IMR-90 (cell line): ENCODE results near the gene STMN1. TPM values are rescaled to one million over a fixed set of nuclear protein-coding genes. Genes with fewer than 3 reads are reported as not detected.

Experiments used
- ATAC-seq: fragments of 200-7000 bp; cut with Tn5 transposase; 2 replicates; pipeline ENCODE4 v1.9.1; 2020; ENCODE audit warnings: low read depth, mild to moderate bottlenecking, moderate library complexity
- BruUV-seq: library from RNA; stranded (reverse); fragments of 400-500 nt; replicated peaks from 2 replicates; lab custom pipeline; 2021; lab: Mats Ljungman, UMichigan
- CTCF ChIA-PET: fragments of 300-600 bp; formaldehyde crosslinking; extraction: SDS; loops from one replicate; lab custom pipeline; 2021; ENCODE audit warnings: antibody characterized with exemption; lab: Yijun Ruan, JAX
- POLR2A ChIA-PET: fragments of 300-600 bp; sonication (Branson Sonifier 250); formaldehyde crosslinking; loops from one replicate; lab custom pipeline; 2022; ENCODE audit warnings: antibody characterized with exemption; ENCODE audit not compliant: unreplicated experiment; lab: Charles Lee
- DNase-seq: peaks from one replicate; pipeline ENCODE4 v3.0.0; 2013
- H2AFZ ChIP-seq: replicated peaks from 2 replicates; pipeline ENCODE3; 2013; ENCODE audit warnings: low read length, mild to moderate bottlenecking; ENCODE audit not compliant: poor library complexity
- H2AK5ac ChIP-seq: 2 replicates; pipeline ENCODE4 v1.6.1; 2013; ENCODE audit warnings: low read depth, low read length, inconsistent platforms
- H2AK9ac ChIP-seq: replicated peaks from 2 replicates; pipeline ENCODE3; 2013; ENCODE audit warnings: mild to moderate bottlenecking, low read depth, low read length, moderate library complexity; ENCODE audit not compliant: poor library complexity
- H2BK120ac ChIP-seq: 2 replicates; pipeline ENCODE4 v1.6.1; 2013; ENCODE audit warnings: low read depth, low read length, inconsistent platforms
- H2BK15ac ChIP-seq: 3 replicates; pipeline ENCODE4 v1.6.1; 2013; ENCODE audit warnings: low read depth, low read length, inconsistent platforms
- H2BK20ac ChIP-seq: 2 replicates; pipeline ENCODE4 v1.6.1; 2013; ENCODE audit warnings: low read depth, mild to moderate bottlenecking, inconsistent platforms, low read length, moderate library complexity
- H2BK5ac ChIP-seq: 2 replicates; pipeline ENCODE4 v1.6.1; 2013; ENCODE audit warnings: mild to moderate bottlenecking, low read depth, low read length, inconsistent platforms; ENCODE audit not compliant: poor library complexity, severe bottlenecking
- H3K14ac ChIP-seq: replicated peaks from 2 replicates; pipeline ENCODE4 v1.6.1; 2013; ENCODE audit warnings: low read depth, low read length, inconsistent platforms
- H3K18ac ChIP-seq: 2 replicates; pipeline ENCODE4 v1.6.1; 2013; ENCODE audit warnings: low read depth, low read length, control low read depth
- H3K23ac ChIP-seq: 2 replicates; pipeline ENCODE4 v1.6.1; 2013; ENCODE audit warnings: low read depth, low read length, inconsistent platforms
- H3K27ac ChIP-seq: 2 replicates; pipeline ENCODE4 v1.5.1; 2013; ENCODE audit warnings: mild to moderate bottlenecking, control low read depth, low read length; ENCODE audit not compliant: insufficient read depth
- H3K27me3 ChIP-seq: 2 replicates; pipeline ENCODE4 v1.6.1; 2013; ENCODE audit warnings: low read length; ENCODE audit not compliant: control insufficient read depth, insufficient read depth
- H3K36me3 ChIP-seq: 2 replicates; pipeline ENCODE4 v1.6.1; 2013; ENCODE audit warnings: low read length, mixed read lengths; ENCODE audit not compliant: control insufficient read depth, insufficient read depth
- H3K4ac ChIP-seq: 2 replicates; pipeline ENCODE4 v1.6.1; 2013; ENCODE audit warnings: low read depth, low read length, inconsistent platforms
- H3K4me1 ChIP-seq: 2 replicates; pipeline ENCODE4 v1.6.1; 2013; ENCODE audit warnings: low read length, mixed read lengths; ENCODE audit not compliant: control insufficient read depth, insufficient read depth
- H3K4me2 ChIP-seq: 2 replicates; pipeline ENCODE4 v1.6.1; 2013; ENCODE audit warnings: low read depth, mild to moderate bottlenecking, control low read depth, low read length, moderate library complexity
- H3K4me3 ChIP-seq: 2 replicates; pipeline ENCODE4 v1.5.1; 2013; ENCODE audit warnings: low read depth, mild to moderate bottlenecking, control low read depth, low read length, moderate library complexity; ENCODE audit not compliant: insufficient read depth
- H3K56ac ChIP-seq: 2 replicates; pipeline ENCODE4 v1.6.1; 2013; ENCODE audit warnings: low read length, inconsistent platforms; ENCODE audit not compliant: insufficient read depth; ENCODE audit errors: extremely low read depth
- H3K79me1 ChIP-seq, 2 experiments: 2 replicates each; pipeline ENCODE4 v1.6.1; 2013; ENCODE audit warnings: low read length in 2 of 2, inconsistent platforms in 1 of 2, low read depth in 1 of 2
- H3K9ac ChIP-seq: 2 replicates; pipeline ENCODE4 v1.6.1; 2013; ENCODE audit warnings: low read depth, low read length, control low read depth
- H3K9me1 ChIP-seq: 2 replicates; pipeline ENCODE4 v1.6.1; 2013; ENCODE audit warnings: low read length, inconsistent platforms; ENCODE audit not compliant: insufficient read depth
- H3K9me3 ChIP-seq: 2 replicates; pipeline ENCODE4 v1.6.1; 2013; ENCODE audit warnings: low read length; ENCODE audit not compliant: control insufficient read depth, insufficient read depth
- H4K20me1 ChIP-seq: 2 replicates; pipeline ENCODE4 v1.6.1; 2013; ENCODE audit warnings: low read length, inconsistent platforms; ENCODE audit not compliant: insufficient read depth
- H4K5ac ChIP-seq: 2 replicates; pipeline ENCODE4 v1.6.1; 2013; ENCODE audit warnings: mild to moderate bottlenecking, low read depth, low read length, control low read depth
- H4K8ac ChIP-seq, 2 experiments: 2 replicates each; pipeline ENCODE4 v1.6.1; 2013; ENCODE audit warnings: low read depth in 2 of 2, low read length in 2 of 2, control low read depth in 1 of 2, inconsistent platforms in 1 of 2
- H4K91ac ChIP-seq: 2 replicates; pipeline ENCODE4 v1.6.1; 2013; ENCODE audit warnings: low read depth, low read length, inconsistent platforms; ENCODE audit not compliant: insufficient read depth
- BHLHE40 ChIP-seq: fragments of 150-350 bp; IDR thresholded peaks from 2 replicates; pipeline ENCODE4 v1.6.1; 2016; ENCODE audit warnings: mild to moderate bottlenecking, low read depth, low read length
- CEBPB ChIP-seq: IDR thresholded peaks from 2 replicates; pipeline ENCODE4 v1.6.1; 2012; ENCODE audit warnings: low read depth, low read length, improper control_type of control experiment
- CHD1 ChIP-seq: IDR thresholded peaks from 2 replicates; pipeline ENCODE4 v1.6.1; 2012; ENCODE audit warnings: low read depth, low read length, improper control_type of control experiment
- FOS ChIP-seq: fragments of 150-350 bp; IDR thresholded peaks from 2 replicates; pipeline ENCODE4 v1.6.1; 2016; ENCODE audit warnings: low read depth, low read length
- MAFK ChIP-seq: IDR thresholded peaks from 2 replicates; pipeline ENCODE4 v1.6.1; 2012; ENCODE audit warnings: low read depth, low read length, improper control_type of control experiment
- MAZ ChIP-seq: IDR thresholded peaks from 2 replicates; pipeline ENCODE4 v1.6.1; 2012; ENCODE audit warnings: low read depth, mild to moderate bottlenecking, low read length, improper control_type of control experiment, moderate library complexity, borderline replicate concordance
- MXI1 ChIP-seq: IDR thresholded peaks from 2 replicates; pipeline ENCODE4 v1.6.1; 2012; ENCODE audit warnings: low read depth, mild to moderate bottlenecking, low read length, moderate library complexity, borderline replicate concordance
- NFE2L2 ChIP-seq: fragments of 150-350 bp; IDR thresholded peaks from 2 replicates; pipeline ENCODE4 v1.6.1; 2016; ENCODE audit warnings: low read depth, mild to moderate bottlenecking, low read length
- POLR2A ChIP-seq: IDR thresholded peaks from 2 replicates; pipeline ENCODE4 v1.6.1; 2012; ENCODE audit warnings: mild to moderate bottlenecking, low read depth, low read length
- RAD21 ChIP-seq: IDR thresholded peaks from 2 replicates; pipeline ENCODE4 v1.6.1; 2012; ENCODE audit warnings: low read length, improper control_type of control experiment
- RCOR1 ChIP-seq: IDR thresholded peaks from 2 replicates; pipeline ENCODE4 v1.6.1; 2012; ENCODE audit warnings: mild to moderate bottlenecking, low read length, improper control_type of control experiment; ENCODE audit not compliant: insufficient replicate concordance
- RFX5 ChIP-seq: IDR thresholded peaks from 2 replicates; pipeline ENCODE4 v1.8.0; 2012; ENCODE audit warnings: low read depth, mild to moderate bottlenecking, low read length, moderate library complexity
- WGBS, 2 experiments: methylation state at CpG; one replicate each; pipeline versions ENCODE4 v1.1.5 to v1.1.7; 2013; ENCODE audit warnings: missing lambda C conversion rate in 2 of 2; ENCODE audit not compliant: insufficient read length in 1 of 2; ENCODE audit errors: extremely low coverage in 2 of 2; 5-methylcytosine and 5-hydroxymethylcytosine counted together
- dilution Hi-C: fragments of 300-500 bp; cut with HindIII; formaldehyde crosslinking; loops from one replicate; pipeline ENCODE4 v1.14.3; 2018; ENCODE audit warnings: low sequenced_read_pairs; ENCODE audit not compliant: unreplicated experiment
- in situ Hi-C: fragments of 300-500 bp; cut with MboI; formaldehyde crosslinking; loops from 3 replicates; pipeline ENCODE4 v1.14.3; 2019; ENCODE audit warnings: low sequenced_read_pairs, inconsistent platforms, mixed read lengths
- intact Hi-C: fragments of 100-400 bp; cut with micrococcal nuclease; formaldehyde crosslinking; loops from 2 replicates; pipeline ENCODE4 v1.10.0; 2022
- polyA plus RNA-seq, 3 experiments: library from polyadenylated mRNA; depleted of rRNA; stranded (reverse); fragments of >200 nt; gene quantifications; 2 replicates each; pipeline ENCODE4 v1.2.3, GENCODE V29; 2012; ENCODE audit warnings: low replicate concordance in 1 of 3
- total RNA-seq: library from RNA; depleted of rRNA; stranded (reverse); fragments of >200 nt; gene quantifications from 2 replicates; pipeline ENCODE4 v1.2.3, GENCODE V29; 2012
- TF ChIP-seq, protein P1 (sequence below): conservative IDR thresholded peaks from 2 replicates; pipeline ENCODE4 v1.5.1; 2012; ENCODE audit warnings: mild to moderate bottlenecking, low read depth, low read length, improper control_type of control experiment
- TF ChIP-seq, protein P2 (sequence below): fragments of 150-350 bp; IDR thresholded peaks from 2 replicates; pipeline ENCODE4 v1.6.1; 2016; ENCODE audit warnings: low read depth, mild to moderate bottlenecking, low read length, moderate library complexity, borderline replicate concordance

STMN1 gene
- total and polyA plus RNA-seq, 2 of the 4 experiments (the other 2 are of a cell fraction) = 93.0 to 273 TPM

GRCh38 chr1:25854554-25854953 is 51.7 kb downstream of the STMN1 start:
- Histone ChIP-seq H3K14ac (no peak overlapping the region), H3K23ac (no peak overlapping the region), H3K9ac (no peak overlapping the region), H2AK5ac (no peak overlapping the region), H3K9me1 (no peaks in the 10 kb centered on the region), H3K9me3 (no peaks in the 10 kb centered on the region), H2AFZ (peak overlapping the region; percentile 72), H3K4me2 (no peak overlapping the region), H2BK120ac (no peak overlapping the region), H3K79me1 (peaks cover 17 to 18% of the 10 kb centered on the region in 2 experiments), H2AK9ac (no peak overlapping the region), H4K20me1 (no peaks in the 10 kb centered on the region), H4K8ac (no peak overlapping the region), H3K27ac (no peak overlapping the region), H3K4me1 (no peaks in the 10 kb centered on the region), H3K27me3 (no peaks in the 10 kb centered on the region), H3K36me3 (no peaks in the 10 kb centered on the region), H4K91ac (no peak overlapping the region), H2BK15ac (no peak overlapping the region), H4K5ac (no peak overlapping the region), H3K4ac (no peak overlapping the region), H2BK20ac (no peak overlapping the region), H2BK5ac (no peak overlapping the region), H3K4me3 (no peak overlapping the region), H3K56ac (no peak overlapping the region), H3K18ac (no peak overlapping the region)
- dilution Hi-C loops = no loop called here
- BruUV-seq = no TSS peak
- ATAC-seq (no peak), DNase-seq (no peak)
- intact Hi-C loops = no loop called here
- in situ Hi-C loops = no loop called here
- TF ChIP-seq CHD1 (no peak), RAD21 (no peak), FOS (no peak), MAFK (no peak), MXI1 (no peak), BHLHE40 (no peak), NFE2L2 (no peak), POLR2A (no peak), MAZ (no peak), CEBPB (no peak), RCOR1 (no peak), RFX5 (no peak)
- TF ChIP-seq, protein P1, sequence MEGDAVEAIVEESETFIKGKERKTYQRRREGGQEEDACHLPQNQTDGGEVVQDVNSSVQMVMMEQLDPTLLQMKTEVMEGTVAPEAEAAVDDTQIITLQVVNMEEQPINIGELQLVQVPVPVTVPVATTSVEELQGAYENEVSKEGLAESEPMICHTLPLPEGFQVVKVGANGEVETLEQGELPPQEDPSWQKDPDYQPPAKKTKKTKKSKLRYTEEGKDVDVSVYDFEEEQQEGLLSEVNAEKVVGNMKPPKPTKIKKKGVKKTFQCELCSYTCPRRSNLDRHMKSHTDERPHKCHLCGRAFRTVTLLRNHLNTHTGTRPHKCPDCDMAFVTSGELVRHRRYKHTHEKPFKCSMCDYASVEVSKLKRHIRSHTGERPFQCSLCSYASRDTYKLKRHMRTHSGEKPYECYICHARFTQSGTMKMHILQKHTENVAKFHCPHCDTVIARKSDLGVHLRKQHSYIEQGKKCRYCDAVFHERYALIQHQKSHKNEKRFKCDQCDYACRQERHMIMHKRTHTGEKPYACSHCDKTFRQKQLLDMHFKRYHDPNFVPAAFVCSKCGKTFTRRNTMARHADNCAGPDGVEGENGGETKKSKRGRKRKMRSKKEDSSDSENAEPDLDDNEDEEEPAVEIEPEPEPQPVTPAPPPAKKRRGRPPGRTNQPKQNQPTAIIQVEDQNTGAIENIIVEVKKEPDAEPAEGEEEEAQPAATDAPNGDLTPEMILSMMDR = no peak
- TF ChIP-seq, protein P2, sequence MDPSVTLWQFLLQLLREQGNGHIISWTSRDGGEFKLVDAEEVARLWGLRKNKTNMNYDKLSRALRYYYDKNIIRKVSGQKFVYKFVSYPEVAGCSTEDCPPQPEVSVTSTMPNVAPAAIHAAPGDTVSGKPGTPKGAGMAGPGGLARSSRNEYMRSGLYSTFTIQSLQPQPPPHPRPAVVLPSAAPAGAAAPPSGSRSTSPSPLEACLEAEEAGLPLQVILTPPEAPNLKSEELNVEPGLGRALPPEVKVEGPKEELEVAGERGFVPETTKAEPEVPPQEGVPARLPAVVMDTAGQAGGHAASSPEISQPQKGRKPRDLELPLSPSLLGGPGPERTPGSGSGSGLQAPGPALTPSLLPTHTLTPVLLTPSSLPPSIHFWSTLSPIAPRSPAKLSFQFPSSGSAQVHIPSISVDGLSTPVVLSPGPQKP = no peak
- POLR2A ChIA-PET = no interaction called here
- WGBS, 2 experiments = no CpG with 5 or more reads among the region's 2 CpGs
- CTCF ChIA-PET = interaction anchor here (1.0 kb wide), 1 partner anchor 41 kb away, joined by 3 read pairs; no protein-coding TSS in a partner anchor
